ENCODE results near the gene ASPRV1.

DNA sequence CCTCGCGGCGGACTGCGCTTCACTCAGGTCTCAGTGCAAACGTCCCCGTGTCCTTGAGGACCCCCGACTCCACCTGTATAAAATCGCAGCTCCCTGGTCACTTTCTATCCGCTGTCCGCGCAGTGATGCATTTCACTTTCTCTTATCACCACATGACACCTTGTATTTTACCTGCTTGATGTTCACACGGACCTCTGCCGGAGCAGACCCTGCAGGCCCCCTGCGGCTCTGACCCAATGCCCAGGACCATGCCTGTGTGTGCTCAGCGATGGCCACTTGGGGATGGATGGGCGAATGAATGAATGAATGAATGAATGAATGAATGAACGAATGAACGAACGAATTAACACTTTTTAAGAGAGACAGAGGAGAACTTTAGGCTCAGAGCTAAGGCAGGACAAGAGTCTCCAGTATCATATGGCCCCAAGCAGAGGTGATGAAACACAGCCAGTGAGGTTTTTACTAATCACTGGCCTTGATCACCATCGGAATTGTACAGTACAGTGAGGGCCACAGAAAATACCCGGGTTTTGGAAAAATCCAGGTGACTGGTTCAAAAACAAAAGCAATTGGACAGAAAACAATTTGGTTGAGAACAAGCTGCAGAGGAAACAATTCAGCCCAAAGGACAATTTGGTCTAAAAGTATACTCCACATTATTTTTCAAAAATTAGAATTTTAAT lies 12.3 kb downstream of the ASPRV1 start:
- TF ChIP-seq CTCF (IDR thresholded peaks at IDR 0.05) (no peak), POLR2A (IDR thresholded peaks at IDR 0.05) (no peak)

Measured in testis (tissue), 2 donors.